ENCODE data around the gene NR2F2. TPM values are rescaled to one million over a fixed set of nuclear protein-coding genes. Genes with fewer than 3 reads are reported as not detected.
A peak's percentile ranks its signal among the peaks of the same experiment; 100 is the strongest.

NR2F2 gene
- total RNA-seq (28.0 TPM), polyA plus RNA-seq (66.2 TPM)

GRCh38 chr15:96330450-96331143, at the start of gene NR2F2:
TSS of gene NR2F2 (plus strand) at chr15:96330700. CDS start at chr15:96332106, 1,406 bp downstream.
- under 1% methylated on average over 78 of the region's 78 CpGs for WGBS
- DNase-seq (ENCODE audit: extremely low spot score): peak; percentile 92
- H3K4me3 ChIP-seq (ENCODE audit: low read depth, low read length): peak within 1 kb of the TSS; percentile 97
- no peaks in the 10 kb centered on the region for H3K36me3 ChIP-seq (ENCODE audit: insufficient read depth)
- peak within 1 kb of the TSS; percentile 96 for H3K27ac ChIP-seq (ENCODE audit: low read depth)
- H3K4me1 ChIP-seq (ENCODE audit: insufficient read depth): no peaks in the 10 kb centered on the region

- H3K27ac ChIP-seq (ENCODE audit: low read depth): no peak overlapping the region
- 71% methylated on average over 11 of the region's 11 CpGs for WGBS
- DNase-seq (ENCODE audit: extremely low spot score): peak; percentile 71
These were observed 45.2 kb upstream of the NR2F2 start for GRCh38 chr15:96285305-96285704.

GRCh38 chr15:96285729-96286254, 44.7 kb upstream of the NR2F2 start:
- Histone ChIP-seq H3K36me3 (ENCODE audit: insufficient read depth) (no peaks in the 10 kb centered on the region), H3K27ac (ENCODE audit: low read depth) (no peak overlapping the region), H3K4me3 (ENCODE audit: low read depth, low read length) (no peak overlapping the region), H3K4me1 (ENCODE audit: insufficient read depth) (no peaks in the 10 kb centered on the region)
- 78% methylated on average over 18 of the region's 18 CpGs for WGBS
- DNase-seq (ENCODE audit: extremely low spot score): no peak

More at GRCh38 chr15:96285305-96285704, 45.2 kb upstream of the NR2F2 start:
- Histone ChIP-seq H3K4me3 (ENCODE audit: low read depth, low read length) (no peak overlapping the region), H3K36me3 (ENCODE audit: insufficient read depth) (no peaks in the 10 kb centered on the region), H3K4me1 (ENCODE audit: insufficient read depth) (no peaks in the 10 kb centered on the region)

GRCh38 chr15:96290679-96291078, 39.8 kb upstream of the NR2F2 start:
- 86% methylated on average over 5 of the region's 5 CpGs for WGBS
- no peaks in the 10 kb centered on the region for H3K36me3 ChIP-seq (ENCODE audit: insufficient read depth)

GRCh38 chr15:96292635-96293034, 37.9 kb upstream of the NR2F2 start:
- Histone ChIP-seq H3K36me3 (ENCODE audit: insufficient read depth) (no peaks in the 10 kb centered on the region), H3K4me3 (ENCODE audit: low read depth, low read length) (no peak overlapping the region), H3K4me1 (ENCODE audit: insufficient read depth) (no peaks in the 10 kb centered on the region), H3K27ac (ENCODE audit: low read depth) (no peak overlapping the region)
- DNase-seq (ENCODE audit: extremely low spot score): no peak
- WGBS: 85% methylated on average over 2 of the region's 2 CpGs

More at GRCh38 chr15:96290679-96291078, 39.8 kb upstream of the NR2F2 start:
- Histone ChIP-seq H3K4me1 (ENCODE audit: insufficient read depth) (no peaks in the 10 kb centered on the region), H3K27ac (ENCODE audit: low read depth) (no peak overlapping the region), H3K4me3 (ENCODE audit: low read depth, low read length) (no peak overlapping the region)
- DNase-seq (ENCODE audit: extremely low spot score): no peak

- DNase-seq (ENCODE audit: extremely low spot score): no peak
- Histone ChIP-seq H3K36me3 (ENCODE audit: insufficient read depth) (no peaks in the 10 kb centered on the region), H3K4me3 (ENCODE audit: low read depth, low read length) (no peak overlapping the region), H3K4me1 (ENCODE audit: insufficient read depth) (no peaks in the 10 kb centered on the region), H3K27ac (ENCODE audit: low read depth) (no peak overlapping the region)
- WGBS: 84% methylated on average over 4 of the region's 4 CpGs
These were observed 37.1 kb upstream of the NR2F2 start for GRCh38 chr15:96293441-96293840.

GRCh38 chr15:96294766-96295165, 35.7 kb upstream of the NR2F2 start:
- WGBS: 84% methylated on average over 4 of the region's 4 CpGs
- Histone ChIP-seq H3K36me3 (ENCODE audit: insufficient read depth) (no peaks in the 10 kb centered on the region), H3K4me1 (ENCODE audit: insufficient read depth) (no peaks in the 10 kb centered on the region), H3K27ac (ENCODE audit: low read depth) (no peak overlapping the region), H3K4me3 (ENCODE audit: low read depth, low read length) (no peak overlapping the region)
- DNase-seq (ENCODE audit: extremely low spot score): no peak

- 91% methylated on average over 9 of the region's 9 CpGs for WGBS
- Histone ChIP-seq H3K27ac (ENCODE audit: low read depth) (no peak overlapping the region), H3K4me1 (ENCODE audit: insufficient read depth) (no peaks in the 10 kb centered on the region), H3K36me3 (ENCODE audit: insufficient read depth) (no peaks in the 10 kb centered on the region), H3K4me3 (ENCODE audit: low read depth, low read length) (no peak overlapping the region)
- no peak for DNase-seq (ENCODE audit: extremely low spot score)
These were observed 34.2 kb upstream of the NR2F2 start for GRCh38 chr15:96296264-96296663.

- no peaks in the 10 kb centered on the region for H3K4me1 ChIP-seq (ENCODE audit: insufficient read depth)
- 84% methylated on average over 4 of the region's 4 CpGs for WGBS
- no peak overlapping the region for H3K4me3 ChIP-seq (ENCODE audit: low read depth, low read length)
- DNase-seq (ENCODE audit: extremely low spot score): no peak
- no peak overlapping the region for H3K27ac ChIP-seq (ENCODE audit: low read depth)
- no peaks in the 10 kb centered on the region for H3K36me3 ChIP-seq (ENCODE audit: insufficient read depth)
These were observed 32.7 kb upstream of the NR2F2 start for GRCh38 chr15:96297783-96298182.

- no peaks in the 10 kb centered on the region for H3K4me1 ChIP-seq (ENCODE audit: insufficient read depth)
- 98% methylated on average over 2 of the region's 2 CpGs for WGBS
- no peak for DNase-seq (ENCODE audit: extremely low spot score)
- H3K36me3 ChIP-seq (ENCODE audit: insufficient read depth): no peaks in the 10 kb centered on the region
- no peak overlapping the region for H3K4me3 ChIP-seq (ENCODE audit: low read depth, low read length)
- no peak overlapping the region for H3K27ac ChIP-seq (ENCODE audit: low read depth)
These were observed 32.3 kb upstream of the NR2F2 start for GRCh38 chr15:96298217-96298616.

- Histone ChIP-seq H3K4me3 (ENCODE audit: low read depth, low read length) (no peak overlapping the region), H3K4me1 (ENCODE audit: insufficient read depth) (no peaks in the 10 kb centered on the region), H3K27ac (ENCODE audit: low read depth) (no peak overlapping the region), H3K36me3 (ENCODE audit: insufficient read depth) (no peaks in the 10 kb centered on the region)
- DNase-seq (ENCODE audit: extremely low spot score): no peak
- 59% methylated on average over 5 of the region's 5 CpGs for WGBS
These were observed 29.7 kb upstream of the NR2F2 start for GRCh38 chr15:96300836-96301235.

GRCh38 chr15:96303503-96304056, 26.9 kb upstream of the NR2F2 start:
- 87% methylated on average over 9 of the region's 9 CpGs for WGBS
- H3K4me3 ChIP-seq (ENCODE audit: low read depth, low read length): no peak overlapping the region
- no peaks in the 10 kb centered on the region for H3K36me3 ChIP-seq (ENCODE audit: insufficient read depth)
- H3K27ac ChIP-seq (ENCODE audit: low read depth): no peak overlapping the region
- DNase-seq (ENCODE audit: extremely low spot score): no peak
- no peaks in the 10 kb centered on the region for H3K4me1 ChIP-seq (ENCODE audit: insufficient read depth)

GRCh38 chr15:96304839-96305238, 25.7 kb upstream of the NR2F2 start:
- H3K4me3 ChIP-seq (ENCODE audit: low read depth, low read length): no peak overlapping the region
- DNase-seq (ENCODE audit: extremely low spot score): no peak
- 74% methylated on average over 3 of the region's 3 CpGs for WGBS

GRCh38 chr15:96306321-96306720, 24.2 kb upstream of the NR2F2 start:
- no peak for DNase-seq (ENCODE audit: extremely low spot score)
- H3K4me1 ChIP-seq (ENCODE audit: insufficient read depth): no peaks in the 10 kb centered on the region
- 99% methylated on average over 1 of the region's 1 CpG for WGBS
- H3K27ac ChIP-seq (ENCODE audit: low read depth): no peak overlapping the region
- no peaks in the 10 kb centered on the region for H3K36me3 ChIP-seq (ENCODE audit: insufficient read depth)
- H3K4me3 ChIP-seq (ENCODE audit: low read depth, low read length): no peak overlapping the region

More at GRCh38 chr15:96304839-96305238, 25.7 kb upstream of the NR2F2 start:
- Histone ChIP-seq H3K36me3 (ENCODE audit: insufficient read depth) (no peaks in the 10 kb centered on the region), H3K27ac (ENCODE audit: low read depth) (no peak overlapping the region), H3K4me1 (ENCODE audit: insufficient read depth) (no peaks in the 10 kb centered on the region)

Measured in urinary bladder (tissue), 4 donors.